OCI-LY7 (cell line): ENCODE results near the gene FAAH2. TPM values are rescaled to one million over a fixed set of nuclear protein-coding genes. Genes with fewer than 3 reads are reported as not detected.

Experiments
- Bru-seq: library from RNA; stranded (reverse); fragments of 400-500 nt; gene quantifications from one replicate; lab custom pipeline; 2021; lab: Mats Ljungman, UMichigan
- BruChase-seq, 2 experiments: library from RNA; stranded (reverse); fragments of 400-500 nt; gene quantifications; one replicate each; lab custom pipeline; 2021; lab: Mats Ljungman, UMichigan
- BruUV-seq: library from RNA; stranded (reverse); fragments of 400-500 nt; replicated peaks from 2 replicates; lab custom pipeline; 2021; lab: Mats Ljungman, UMichigan
- CTCF ChIA-PET: fragments of 300-600 bp; sonication (Branson Sonifier 250); formaldehyde crosslinking; loops from one replicate; lab custom pipeline; 2022; ENCODE audit warnings: antibody characterized with exemption; ENCODE audit not compliant: unreplicated experiment; lab: Charles Lee
- POLR2A ChIA-PET: fragments of 300-600 bp; sonication (Branson Sonifier 250); formaldehyde crosslinking; loops from one replicate; lab custom pipeline; 2022; ENCODE audit warnings: antibody characterized with exemption; lab: Charles Lee
- DNase-seq: peaks from one replicate; pipeline ENCODE4 v3.0.0-alpha.2; 2015; ENCODE audit warnings: low spot score
- H2AFZ ChIP-seq: fragments of 200-600 bp; sonication (generic), shearing (Covaris generic); 2 replicates; pipeline ENCODE4 v1.6.1; 2014; ENCODE audit warnings: mild to moderate bottlenecking, antibody characterized with exemption, low read length, moderate library complexity
- H3K27ac ChIP-seq: fragments of 200-600 bp; sonication (generic); 2 replicates; pipeline ENCODE4 v1.5.1; 2014; ENCODE audit warnings: mixed run types, low read depth, mild to moderate bottlenecking, moderate library complexity, low read length, inconsistent platforms; ENCODE audit not compliant: poor library complexity, severe bottlenecking
- H3K36me3 ChIP-seq: fragments of 200-600 bp; sonication (generic); 2 replicates; pipeline ENCODE4 v1.6.1; 2014; ENCODE audit warnings: mild to moderate bottlenecking, antibody characterized with exemption, low read length, moderate library complexity, mixed read lengths; ENCODE audit not compliant: insufficient read depth
- H3K4me1 ChIP-seq: fragments of 200-600 bp; sonication (generic); 2 replicates; pipeline ENCODE4 v1.5.1; 2014; ENCODE audit warnings: mild to moderate bottlenecking, low read length; ENCODE audit not compliant: insufficient read depth, poor library complexity, severe bottlenecking
- H3K4me2 ChIP-seq: fragments of 200-600 bp; sonication (generic); 2 replicates; pipeline ENCODE4 v1.6.1; 2014; ENCODE audit warnings: mild to moderate bottlenecking, low read length
- H3K4me3 ChIP-seq: fragments of 200-600 bp; sonication (generic); 2 replicates; pipeline ENCODE4 v1.5.1; 2014; ENCODE audit warnings: mild to moderate bottlenecking, low read depth, low read length; ENCODE audit not compliant: poor library complexity, severe bottlenecking
- H3K79me2 ChIP-seq: fragments of 200-600 bp; sonication (generic); 2 replicates; pipeline ENCODE4 v1.6.1; 2016; ENCODE audit warnings: low read depth, mild to moderate bottlenecking, low read length, moderate library complexity, mixed read lengths; ENCODE audit not compliant: insufficient read depth
- H3K9me2 ChIP-seq: fragments of 200-600 bp; sonication (generic); 2 replicates; pipeline ENCODE4 v1.6.1; 2016; ENCODE audit warnings: mild to moderate bottlenecking, low read length, mixed read lengths; ENCODE audit not compliant: insufficient read depth
- H3K9me3 ChIP-seq: fragments of 200-600 bp; sonication (generic); 2 replicates; pipeline ENCODE4 v1.6.1; 2014; ENCODE audit warnings: mild to moderate bottlenecking, mixed run types, low read length, mixed read lengths
- H4K20me1 ChIP-seq: fragments of 200-600 bp; sonication (generic); 2 replicates; pipeline ENCODE4 v1.6.1; 2014; ENCODE audit warnings: mild to moderate bottlenecking, antibody characterized with exemption, low read length, moderate library complexity, mixed read lengths; ENCODE audit not compliant: insufficient read depth
- CTCF ChIP-seq: fragments of 200-600 bp; sonication (generic); conservative IDR thresholded peaks from 2 replicates; pipeline ENCODE4 v1.5.1; 2014; ENCODE audit warnings: mild to moderate bottlenecking, antibody characterized with exemption, low read length, moderate library complexity, mixed read lengths
- EZH2phosphoT487 ChIP-seq: fragments of 200-600 bp; sonication (generic); IDR thresholded peaks from 2 replicates; pipeline ENCODE4 v1.6.1; 2018; ENCODE audit warnings: low read depth, borderline replicate concordance, mild to moderate bottlenecking, mixed run types, antibody characterized with exemption, low read length, moderate library complexity, mixed read lengths
- intact Hi-C: fragments of 100-400 bp; cut with micrococcal nuclease; formaldehyde crosslinking; loops from one replicate; pipeline ENCODE4 v1.10.0; 2022; ENCODE audit not compliant: unreplicated experiment
- long read RNA-seq: library from polyadenylated mRNA; stranded (forward); transcript quantifications from one replicate; pipeline ENCODE4 v2.0.0, GENCODE V29; 2022
- total RNA-seq, 2 experiments: library from RNA; depleted of rRNA in 1 of 2; stranded (reverse); fragments of >200 nt in 1 of 2; shearing (Covaris generic) in 1 of 2; gene quantifications; 2 replicates each; pipeline ENCODE4 v1.2.3, GENCODE V29; 2014 to 2022

FAAH2 gene, protein sequence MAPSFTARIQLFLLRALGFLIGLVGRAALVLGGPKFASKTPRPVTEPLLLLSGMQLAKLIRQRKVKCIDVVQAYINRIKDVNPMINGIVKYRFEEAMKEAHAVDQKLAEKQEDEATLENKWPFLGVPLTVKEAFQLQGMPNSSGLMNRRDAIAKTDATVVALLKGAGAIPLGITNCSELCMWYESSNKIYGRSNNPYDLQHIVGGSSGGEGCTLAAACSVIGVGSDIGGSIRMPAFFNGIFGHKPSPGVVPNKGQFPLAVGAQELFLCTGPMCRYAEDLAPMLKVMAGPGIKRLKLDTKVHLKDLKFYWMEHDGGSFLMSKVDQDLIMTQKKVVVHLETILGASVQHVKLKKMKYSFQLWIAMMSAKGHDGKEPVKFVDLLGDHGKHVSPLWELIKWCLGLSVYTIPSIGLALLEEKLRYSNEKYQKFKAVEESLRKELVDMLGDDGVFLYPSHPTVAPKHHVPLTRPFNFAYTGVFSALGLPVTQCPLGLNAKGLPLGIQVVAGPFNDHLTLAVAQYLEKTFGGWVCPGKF
- 4.8 and 6.3 TPM in 2 replicates for total RNA-seq (2014; rRNA removed; shearing (Covaris generic))
- total RNA-seq (2022), result 1.3 and 2.1 TPM in 2 replicates
- Bru-seq, nascent RNA, result percentile 41 among the genes with signal in this experiment
- percentile 34 among the genes with signal in this experiment for BruChase-seq, experiment 1, labeled RNA remaining after a 6-hour chase
- percentile 41 among the genes with signal in this experiment for BruChase-seq, experiment 2, labeled RNA remaining after a 2-hour chase
- long read RNA-seq, partial matches to known transcripts, result 1 of 5 reads
- long read RNA-seq, other reads (novel, unspliced or antisense), result 1 of 5 reads

- H3K27ac ChIP-seq, result peak within 1 kb of the TSS; percentile 65
- intact Hi-C loops, result no loop called here
- peak; percentile 81 for DNase-seq
- H3K9me3 ChIP-seq, result no peaks in the 10 kb centered on the region
- peak within 1 kb of the TSS; percentile 65 for H3K4me2 ChIP-seq
- H3K4me1 ChIP-seq, result peaks cover 11% of the 10 kb centered on the region
- ChIA-PET CTCF (no interaction called here), POLR2A (no interaction called here)
- no peaks in the 10 kb centered on the region for H3K9me2 ChIP-seq
- TF ChIP-seq EZH2phosphoT487, result no peak
- TF ChIP-seq CTCF, result 0 out of 2 replicates have a peak, but pooled peaks have one; percentile 26
- no peaks in the 10 kb centered on the region for H3K36me3 ChIP-seq
- no peaks in the 10 kb centered on the region for H4K20me1 ChIP-seq
- peak within 1 kb of the TSS; percentile 78 for H3K4me3 ChIP-seq
- no TSS peak for BruUV-seq
- H3K79me2 ChIP-seq, result peaks cover 9% of the 10 kb centered on the region; the same call in 1 of the 2 replicates
- peak within 1 kb of the TSS; percentile 96 for H2AFZ ChIP-seq
Observed at GRCh38 chrX:57286507-57287251, at the start of gene FAAH2. Gene FAAH2, plus strand, starts transcription at chrX:57286706. Its CDS starts 120 bp downstream, at chrX:57286826.

- POLR2A ChIA-PET, result interaction anchor here (0.9 kb wide), 1 partner anchor 31 kb away, joined by 3 read pairs; no protein-coding TSS in a partner anchor
Observed at GRCh38 chrX:57241967-57242366, 44.5 kb upstream of the FAAH2 start.

More at GRCh38 chrX:57241967-57242366, 44.5 kb upstream of the FAAH2 start:
- Histone ChIP-seq H3K4me1 (no peaks in the 10 kb centered on the region), H3K9me2 (no peaks in the 10 kb centered on the region), H3K4me3 (no peak overlapping the region), H2AFZ (no peak overlapping the region), H3K79me2 (no peaks in the 10 kb centered on the region), H3K36me3 (no peaks in the 10 kb centered on the region), H3K4me2 (no peak overlapping the region), H4K20me1 (no peaks in the 10 kb centered on the region), H3K9me3 (no peaks in the 10 kb centered on the region), H3K27ac (no peak overlapping the region)
- CTCF ChIA-PET, result no interaction called here
- BruUV-seq, result no TSS peak
- DNase-seq, result no peak
- TF ChIP-seq EZH2phosphoT487, result no peak
- no peak for TF ChIP-seq CTCF
- intact Hi-C loops, result no loop called here
